H54 (cell line): Measurements from ENCODE around the gene LRRC7.
"Not testable (repeated sequence)": the region's sequence is repeated elsewhere in the genome, so short reads cannot be mapped to it uniquely, and the experiment has no call there.

Experiments
- DNase-seq: peaks from one replicate; pipeline ENCODE4 v3.0.0; 2011; ENCODE audit warnings: low spot score, mixed read lengths; ENCODE audit not compliant: insufficient read length
- FAIRE-seq: peaks from 3 replicates; lab custom pipeline; 2011; peaks lifted over from hg19 to GRCh38; lab: Jason Lieb, UNC
- POLR2A ChIP-seq: IDR thresholded peaks from 2 replicates; pipeline ENCODE4 v1.6.1; 2011; ENCODE audit warnings: low read depth, mild to moderate bottlenecking, low read length

The LRRC7 gene

DNA sequence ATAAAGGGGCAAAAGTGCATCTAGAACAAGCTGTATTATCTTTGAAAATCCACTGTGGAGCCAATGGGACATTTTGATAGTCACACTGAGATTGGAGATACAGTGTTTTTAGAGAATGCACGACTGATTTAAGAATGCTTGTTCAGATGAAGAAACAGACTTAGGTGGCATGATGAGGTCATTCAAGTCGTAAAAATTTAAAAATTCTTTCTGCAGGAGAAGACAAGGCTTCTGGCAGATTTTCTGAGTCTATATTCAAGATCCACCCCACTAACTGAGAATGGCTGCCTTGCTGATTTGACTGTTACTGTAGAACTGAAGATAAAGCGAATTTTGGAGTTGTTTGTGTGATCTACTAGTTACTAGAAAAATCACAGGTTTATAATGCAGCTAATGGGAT is 310.6 kb downstream of the LRRC7 start:
- DNase-seq (no peak), FAIRE-seq (no peak)
- no peak for TF ChIP-seq POLR2A

DNA sequence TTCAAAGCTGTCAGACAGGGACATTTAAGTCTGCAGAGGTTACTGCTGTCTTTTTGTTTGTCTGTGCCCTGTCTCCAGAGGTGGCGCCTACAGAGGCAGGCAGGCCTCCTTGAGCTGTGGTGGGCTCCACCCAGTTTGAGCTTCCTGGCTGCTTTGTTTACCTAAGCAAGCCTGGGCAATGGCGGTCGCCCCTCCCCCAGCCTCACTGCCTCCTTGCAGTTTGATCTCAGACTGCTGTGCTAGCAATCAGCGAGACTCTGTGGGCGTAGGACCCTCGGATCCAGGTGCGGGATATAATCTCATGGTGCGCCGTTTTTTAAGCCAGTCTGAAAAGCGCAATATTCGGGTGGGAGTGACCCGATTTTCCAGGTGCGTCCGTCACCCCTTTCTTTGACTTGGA is 320.3 kb downstream of the LRRC7 start:
- DNase-seq: not testable (repeated sequence)

DNA sequence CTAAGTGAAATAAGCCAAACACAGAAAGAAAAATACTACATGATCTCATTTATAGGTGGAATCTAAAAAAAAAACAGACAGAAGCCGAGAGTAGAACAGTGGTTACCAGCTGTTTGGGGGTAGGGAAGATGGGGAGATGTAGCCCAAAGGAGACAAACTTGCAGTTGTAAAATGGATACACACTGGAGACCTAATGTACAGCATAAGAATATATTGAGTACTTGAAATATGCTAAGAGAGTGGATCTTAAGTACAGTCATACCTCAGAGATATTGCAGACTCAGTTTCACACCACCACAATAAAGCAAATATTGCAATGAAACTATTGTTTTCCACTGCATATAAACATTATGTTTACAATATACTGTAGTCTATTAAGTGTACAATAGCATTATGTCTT is 320.9 kb downstream of the LRRC7 start:
- TF ChIP-seq POLR2A: no peak
- FAIRE-seq (no peak), DNase-seq (no peak)

More for the DNA sequence above, 320.3 kb downstream of the LRRC7 start:
- FAIRE-seq: not testable (repeated sequence)

GRCh38 chr1:69898403-69898947 is 330.8 kb downstream of the LRRC7 start:
- DNase-seq (no peak), FAIRE-seq (no peak)
- TF ChIP-seq POLR2A: no peak

DNA sequence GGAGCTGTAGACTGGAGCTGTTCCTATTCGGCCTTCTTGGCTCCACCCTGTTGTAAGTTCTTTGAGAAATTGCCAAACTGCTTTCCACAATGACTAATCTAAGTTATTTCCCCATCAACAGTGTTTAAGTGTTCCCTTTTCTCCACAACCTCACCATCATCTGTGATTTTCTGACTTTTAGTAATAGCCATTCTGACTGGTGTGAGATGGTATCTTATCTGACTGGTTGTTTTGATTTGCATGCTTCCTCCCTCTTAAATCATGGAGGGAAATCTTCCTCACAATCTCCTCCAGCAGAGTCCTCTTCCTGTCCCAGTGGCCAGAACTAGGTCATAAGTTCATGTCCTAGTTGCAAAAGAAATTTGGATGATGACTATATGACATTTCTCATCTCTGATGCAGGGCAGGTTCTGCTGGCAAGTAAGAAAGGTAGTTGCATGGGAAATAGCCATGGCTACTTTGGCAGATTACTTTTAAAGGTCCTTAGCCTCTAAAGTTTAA is 343.6 kb downstream of the LRRC7 start:
- DNase-seq: peak; percentile 5
- FAIRE-seq: peak; percentile 93
- no peak for TF ChIP-seq POLR2A

- DNase-seq (no peak), FAIRE-seq (peak; percentile 41)
- no peak for TF ChIP-seq POLR2A
Observed at GRCh38 chr1:69913977-69914376, 346.3 kb downstream of the LRRC7 start.

DNA sequence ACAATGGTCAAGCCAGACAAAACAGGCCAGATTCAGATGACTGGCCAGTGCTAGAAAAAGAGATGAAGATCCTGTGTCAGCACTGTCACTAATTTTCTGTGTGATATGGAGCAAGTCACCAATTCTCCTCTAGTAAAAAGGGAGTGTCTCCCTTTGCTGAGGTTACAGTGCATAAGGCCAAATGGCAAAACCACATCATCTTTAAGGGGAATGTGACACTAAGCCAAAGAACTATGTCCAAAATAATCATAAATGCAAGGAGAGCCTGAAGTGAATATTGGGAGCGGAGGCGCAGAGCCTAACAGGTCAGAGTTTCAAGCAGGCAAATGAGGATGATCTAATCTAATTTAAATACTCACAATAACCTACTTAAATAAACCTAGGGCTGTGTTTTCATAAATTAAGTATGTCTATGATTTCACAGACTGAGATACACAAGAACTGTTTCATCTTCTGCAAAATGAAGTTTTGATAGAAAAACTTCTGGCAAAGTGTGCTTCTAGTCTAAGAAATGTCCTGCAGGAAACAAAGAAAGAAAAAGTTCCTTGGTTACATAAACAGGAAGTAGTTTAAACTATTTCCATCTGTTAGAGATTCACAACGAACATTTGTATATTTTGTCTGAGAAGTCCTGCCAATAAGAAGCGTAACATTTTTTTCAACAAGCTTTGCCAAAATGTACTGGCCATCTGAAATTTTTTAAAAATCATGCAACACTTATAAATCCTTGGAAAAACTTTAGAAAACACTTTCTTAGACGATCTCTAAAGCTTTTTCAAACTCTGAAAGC is 347.4 kb downstream of the LRRC7 start:
- DNase-seq (no peak), FAIRE-seq (peak; percentile 67)
- TF ChIP-seq POLR2A: no peak

DNA sequence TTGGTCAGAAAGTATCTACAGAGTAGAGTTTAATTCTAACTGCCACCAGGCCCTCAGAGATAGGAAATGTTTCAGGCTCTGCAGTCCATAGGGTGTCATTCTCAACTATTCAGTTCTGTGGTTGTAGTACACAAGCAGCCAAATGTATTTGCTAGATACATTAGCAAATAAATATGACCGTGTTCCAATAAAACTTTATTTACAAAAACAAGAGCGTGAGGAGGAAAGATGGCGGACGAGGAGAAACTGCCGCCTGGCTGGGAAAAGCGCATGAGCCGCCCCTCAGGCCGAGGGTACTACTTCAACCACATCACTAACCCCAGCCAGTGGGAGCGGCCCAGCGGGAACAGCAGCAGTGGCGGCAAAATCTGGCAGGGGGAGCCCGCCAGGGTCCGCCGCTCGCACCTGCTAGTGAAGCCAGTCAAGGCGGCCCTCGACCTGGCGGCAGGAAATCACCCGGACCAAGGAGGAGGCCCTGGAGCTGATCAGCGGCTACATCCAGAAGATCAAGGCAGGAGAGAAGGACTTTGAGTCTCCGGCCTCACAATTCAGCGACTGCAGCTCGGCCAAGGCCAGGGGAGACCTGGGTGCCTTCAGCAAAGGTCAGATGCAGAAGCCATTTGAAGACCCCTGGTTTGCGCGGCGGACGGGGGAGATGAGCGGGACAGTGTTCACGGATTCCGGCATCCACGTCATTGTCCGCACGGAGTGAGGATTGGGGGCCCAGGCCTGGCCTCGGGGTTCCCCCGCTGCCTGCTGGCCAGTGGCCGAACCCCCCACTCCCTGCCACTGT is 351.6 kb downstream of the LRRC7 start:
- TF ChIP-seq POLR2A: no peak
- no peak for DNase-seq
- no peak for FAIRE-seq

DNA sequence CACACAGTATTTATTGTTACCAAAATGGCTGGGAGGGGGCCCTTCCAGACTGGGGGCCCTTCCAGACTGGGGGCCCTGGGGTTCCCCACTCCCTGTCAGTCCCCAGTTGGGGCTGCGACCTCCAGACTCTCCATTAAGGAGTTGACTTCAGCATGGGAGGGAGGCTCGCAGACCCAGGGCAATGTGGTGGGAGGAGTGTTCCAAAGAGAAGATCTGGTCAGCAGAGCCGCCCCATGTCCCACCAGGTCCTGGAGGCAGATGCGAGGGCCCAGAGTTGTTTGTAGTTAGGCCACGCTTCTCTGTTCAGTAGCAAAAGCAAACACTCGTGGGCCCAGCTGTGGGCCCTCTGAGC is 352.2 kb downstream of the LRRC7 start:
- no peak for TF ChIP-seq POLR2A

DNA sequence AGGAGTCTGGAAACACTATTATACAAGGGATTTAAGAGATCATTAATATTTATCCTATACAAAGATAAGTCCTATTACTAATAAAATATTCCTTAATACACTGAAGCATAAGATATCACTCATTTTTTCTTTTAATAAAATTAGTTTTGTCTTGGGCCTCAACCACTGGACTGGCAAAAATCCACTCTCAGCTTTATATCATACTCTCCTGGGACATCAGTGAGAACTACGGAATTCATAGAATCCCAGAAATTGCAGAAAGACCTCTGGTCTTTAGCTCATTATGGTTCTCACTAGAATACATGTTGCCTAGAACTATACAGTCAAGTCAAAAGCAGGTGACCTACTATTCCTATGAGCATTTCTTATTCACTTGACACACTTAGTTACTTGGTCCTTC is 352.7 kb downstream of the LRRC7 start:
- TF ChIP-seq POLR2A: no peak
- DNase-seq: no peak
- FAIRE-seq: no peak

More for the DNA sequence above, 352.2 kb downstream of the LRRC7 start:
- FAIRE-seq (no peak), DNase-seq (no peak)

DNA sequence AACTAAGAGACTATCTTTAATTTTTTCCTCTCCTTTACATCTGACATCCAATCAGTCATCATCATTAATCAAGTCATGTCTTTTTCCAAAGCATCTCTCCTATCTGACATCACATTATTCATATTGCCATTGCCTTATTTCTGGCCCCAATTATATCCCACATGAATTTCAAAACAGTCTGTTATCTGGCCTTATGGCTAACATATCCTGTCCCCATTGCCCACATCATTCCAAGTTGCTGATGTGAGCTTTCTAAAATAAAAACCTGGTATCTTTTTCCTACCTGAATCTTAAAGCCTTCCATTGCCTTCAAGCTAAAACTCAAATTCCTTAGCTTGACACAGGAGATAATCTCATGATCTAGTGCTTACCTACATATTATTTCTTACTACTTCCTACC is 353.8 kb downstream of the LRRC7 start:
- no peak for DNase-seq
- no peak for TF ChIP-seq POLR2A

GRCh38 chr1:69928234-69928633 is 360.5 kb downstream of the LRRC7 start:
- FAIRE-seq, DNase-seq: not testable (repeated sequence)

More for the DNA sequence above, 353.8 kb downstream of the LRRC7 start:
- FAIRE-seq: no peak

GRCh38 chr1:69929308-69930057 is 361.8 kb downstream of the LRRC7 start:
- FAIRE-seq: no peak
- TF ChIP-seq POLR2A: no peak

GRCh38 chr1:69930396-69930795 is 362.7 kb downstream of the LRRC7 start:
- FAIRE-seq: no peak
- DNase-seq: no peak
- TF ChIP-seq POLR2A: no peak

More at GRCh38 chr1:69929308-69930057, 361.8 kb downstream of the LRRC7 start:
- no peak for DNase-seq
